Bronchus fibroblast of lung (primary cell): ENCODE measurements around the gene STARD9. TPM values are rescaled to one million over a fixed set of nuclear protein-coding genes. Genes with fewer than 3 reads are reported as not detected.

Experiments used
- total RNA-seq: library from RNA; depleted of rRNA; stranded (reverse); fragments of >200 nt; gene quantifications from 2 replicates; pipeline ENCODE4 v1.2.3, GENCODE V29; 2015

The STARD9 gene
- total RNA-seq: 2.2 and 2.7 TPM in 2 replicates

GRCh38 chr15:42575188-42576039 is at the start of gene STARD9:
TSS of gene STARD9 (plus strand) at chr15:42575606. CDS start at chr15:42575716, 110 bp downstream.

GRCh38 chr15:42548249-42549031 is 27.0 kb upstream of the STARD9 start, which contains the start of the genes HAUS2 and LRRC57:
TSS of gene HAUS2 (plus strand) at chr15:42548838. CDS start at chr15:42548873, 35 bp downstream.
TSS of gene LRRC57 (minus strand) at chr15:42548793. CDS start at chr15:42548434, 359 bp downstream.

GRCh38 chr15:42736793-42737528 is 161.6 kb downstream of the STARD9 start, which contains the start of gene CDAN1:
TSS of gene CDAN1 (minus strand) at chr15:42737128. CDS start at chr15:42737102, 26 bp downstream.

Other genes starting within 250 kb of the STARD9 start
- gene CAPN3, start 216.1 kb upstream of the STARD9 start, total RNA-seq: 0.50 and 1.6 TPM in 2 replicates
- 18.9 and 20.2 TPM in 2 replicates for gene ZNF106, start 84.5 kb upstream of the STARD9 start, total RNA-seq
- 43.9 and 46.2 TPM in 2 replicates for gene SNAP23, start 80.0 kb upstream of the STARD9 start, total RNA-seq
- 10.8 and 12.2 TPM in 2 replicates for gene LRRC57, start 26.8 kb upstream of the STARD9 start, total RNA-seq
- 52.6 and 65.0 TPM in 2 replicates for gene HAUS2, start 26.8 kb upstream of the STARD9 start, total RNA-seq
- gene CDAN1, start 161.5 kb downstream of the STARD9 start, total RNA-seq: 9.7 and 10.9 TPM in 2 replicates